Stimulated activated naive CD8-positive, alpha-beta T cell treated with anti-CD3 and anti-CD28 coated beads, Interleukin-15, Interleukin-2, amounts not matched to agents 100 ng/mL and 50 ng/mL, for 24 hours (primary cell): ENCODE results near the gene KIAA0753.
"Not testable (repeated sequence)": the region's sequence is repeated elsewhere in the genome, so short reads cannot be mapped to it uniquely, and the experiment has no call there.

ENCODE experiments used
- H3K27ac Mint-ChIP-seq: one replicate; pipeline ENCODE4 v1.8.0; 2021; ENCODE audit warnings: mild to moderate bottlenecking, mixed read lengths
- H3K27me3 Mint-ChIP-seq: one replicate; pipeline ENCODE4 v1.8.0; 2021; ENCODE audit warnings: mixed read lengths
- H3K36me3 Mint-ChIP-seq: one replicate; pipeline ENCODE4 v1.8.0; 2021; ENCODE audit warnings: low read depth, mixed read lengths
- H3K4me1 Mint-ChIP-seq: one replicate; pipeline ENCODE4 v1.8.0; 2021; ENCODE audit warnings: low read depth, mixed read lengths
- H3K4me3 Mint-ChIP-seq: one replicate; pipeline ENCODE4 v1.8.0; 2021; ENCODE audit warnings: mild to moderate bottlenecking, mixed read lengths
- H3K9me3 Mint-ChIP-seq: one replicate; pipeline ENCODE4 v1.8.0; 2021; ENCODE audit warnings: mixed read lengths

The KIAA0753 gene

DNA sequence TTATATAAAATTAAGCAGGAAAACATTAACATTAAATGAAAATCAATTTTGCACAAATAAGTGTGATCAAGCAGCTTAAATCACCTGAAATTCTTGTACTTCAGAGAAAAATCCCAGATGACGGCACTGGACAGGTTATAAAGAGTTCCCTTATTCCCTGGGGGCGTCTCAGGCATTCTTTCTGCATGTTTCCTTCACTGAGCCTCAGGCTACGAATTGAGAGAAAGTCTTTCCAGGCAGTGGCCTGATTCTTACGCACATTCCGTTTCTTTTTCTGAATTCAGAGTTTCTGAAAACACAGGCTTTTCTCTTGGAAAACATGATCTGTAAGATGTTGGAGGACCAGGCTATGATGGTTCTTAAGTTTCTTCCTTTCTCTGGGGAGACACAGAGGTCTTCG, 62.0 kb downstream of the KIAA0753 start:
- Mint-ChIP-seq H3K4me1 (peaks cover 27% of the 10 kb centered on the region), H3K27me3 (no peaks in the 10 kb centered on the region), H3K36me3 (peaks cover 44% of the 10 kb centered on the region), H3K9me3 (no peaks in the 10 kb centered on the region), H3K27ac (no peak overlapping the region), H3K4me3 (no peak overlapping the region)

DNA sequence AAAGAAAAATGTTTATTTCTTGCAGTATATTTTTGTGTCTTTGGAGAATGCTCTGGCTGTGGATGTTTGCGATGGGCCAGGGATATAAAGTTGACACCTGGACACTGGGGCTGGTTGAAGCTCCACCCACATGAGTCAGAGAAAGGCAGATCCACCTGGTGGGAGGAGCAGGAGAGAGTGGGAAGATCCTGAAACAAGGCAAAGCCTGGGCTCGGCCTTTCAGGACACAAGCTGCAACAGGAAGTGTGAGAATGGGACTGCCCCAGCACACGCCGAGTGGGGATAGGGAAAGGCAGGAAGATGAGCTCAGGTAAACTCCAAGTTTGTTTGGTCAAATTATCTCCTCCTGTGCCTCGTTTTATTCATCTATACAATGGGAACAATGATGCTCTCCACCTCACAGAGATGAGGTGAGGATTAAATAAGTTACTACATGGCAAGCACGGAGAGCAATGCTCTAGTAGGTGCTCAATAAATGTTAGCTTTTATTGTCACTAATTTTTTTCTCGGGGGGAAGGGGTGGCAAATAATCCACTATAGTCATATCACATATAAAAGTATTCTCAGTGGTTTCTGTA, 62.7 kb downstream of the KIAA0753 start:
- H3K27me3 Mint-ChIP-seq: no peaks in the 10 kb centered on the region
- H3K4me1 Mint-ChIP-seq: peaks cover 27% of the 10 kb centered on the region
- H3K36me3 Mint-ChIP-seq: peaks cover 37% of the 10 kb centered on the region
- H3K9me3 Mint-ChIP-seq: no peaks in the 10 kb centered on the region
- no peak overlapping the region for H3K4me3 Mint-ChIP-seq
- H3K27ac Mint-ChIP-seq: no peak overlapping the region

DNA sequence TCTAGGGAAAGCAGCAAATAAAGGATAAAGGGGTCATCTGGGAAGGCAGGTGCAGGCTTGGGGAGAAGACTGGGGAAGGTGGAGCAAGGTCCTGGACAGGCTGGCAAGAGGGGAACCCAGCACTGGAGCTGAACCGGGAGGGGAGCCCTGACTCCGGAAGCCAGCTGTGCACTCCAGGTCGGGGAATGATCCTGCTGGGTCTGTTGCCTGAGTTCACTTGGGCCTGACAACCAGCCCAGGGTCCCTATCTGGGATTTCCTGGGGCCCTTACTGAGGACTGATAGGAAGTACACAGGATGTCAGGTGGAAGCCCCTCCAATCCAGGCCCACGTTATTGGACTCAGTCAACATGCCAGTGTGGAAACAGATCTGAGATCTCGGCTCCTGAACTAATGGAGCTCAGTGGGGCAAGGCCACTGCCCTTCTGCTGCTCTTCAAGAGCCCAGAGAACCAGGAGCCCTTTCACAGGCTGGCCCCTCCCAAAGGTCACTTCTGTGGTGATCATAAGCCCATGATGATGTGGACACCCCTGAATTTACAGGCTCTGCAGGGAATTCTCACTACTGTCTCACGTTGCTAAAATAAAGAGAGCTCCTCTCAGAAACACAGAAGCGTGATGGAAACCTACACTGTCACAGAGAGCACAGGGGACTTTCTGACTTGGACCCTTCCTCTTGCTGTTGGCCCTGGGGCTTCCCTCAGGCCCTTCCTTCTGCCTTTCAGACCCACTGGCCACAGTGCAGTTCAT, 64.3 kb downstream of the KIAA0753 start:
- peaks cover 27% of the 10 kb centered on the region for H3K4me1 Mint-ChIP-seq
- no peak overlapping the region for H3K27ac Mint-ChIP-seq
- H3K9me3 Mint-ChIP-seq: no peaks in the 10 kb centered on the region
- H3K36me3 Mint-ChIP-seq: peaks cover 26% of the 10 kb centered on the region
- no peaks in the 10 kb centered on the region for H3K27me3 Mint-ChIP-seq
- H3K4me3 Mint-ChIP-seq: no peak overlapping the region

DNA sequence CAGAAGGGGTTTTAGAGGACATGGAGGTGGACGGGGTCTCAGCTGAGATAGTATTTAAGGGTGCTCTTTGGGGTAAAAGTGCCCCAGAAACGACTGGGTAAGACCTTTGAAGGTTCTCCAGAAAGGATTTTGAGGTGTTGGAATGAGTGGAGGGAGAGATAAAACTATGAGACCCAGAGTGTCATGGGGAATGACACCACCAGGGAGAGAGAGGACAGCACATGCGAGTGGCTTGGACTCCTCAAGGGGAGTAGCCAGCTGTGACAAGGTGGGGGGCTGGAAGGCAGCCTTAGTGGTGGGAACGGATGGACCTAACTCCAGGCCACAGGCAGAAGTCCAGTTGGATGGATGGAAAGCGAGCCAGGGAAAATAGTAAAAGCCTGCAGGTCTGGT, 64.9 kb downstream of the KIAA0753 start:
- peak overlapping the region; percentile 24 for H3K4me3 Mint-ChIP-seq
- H3K36me3 Mint-ChIP-seq: peaks cover 26% of the 10 kb centered on the region
- peaks cover 27% of the 10 kb centered on the region for H3K4me1 Mint-ChIP-seq
- H3K9me3 Mint-ChIP-seq: no peaks in the 10 kb centered on the region
- H3K27ac Mint-ChIP-seq: peak overlapping the region; percentile 69
- H3K27me3 Mint-ChIP-seq: no peaks in the 10 kb centered on the region

DNA sequence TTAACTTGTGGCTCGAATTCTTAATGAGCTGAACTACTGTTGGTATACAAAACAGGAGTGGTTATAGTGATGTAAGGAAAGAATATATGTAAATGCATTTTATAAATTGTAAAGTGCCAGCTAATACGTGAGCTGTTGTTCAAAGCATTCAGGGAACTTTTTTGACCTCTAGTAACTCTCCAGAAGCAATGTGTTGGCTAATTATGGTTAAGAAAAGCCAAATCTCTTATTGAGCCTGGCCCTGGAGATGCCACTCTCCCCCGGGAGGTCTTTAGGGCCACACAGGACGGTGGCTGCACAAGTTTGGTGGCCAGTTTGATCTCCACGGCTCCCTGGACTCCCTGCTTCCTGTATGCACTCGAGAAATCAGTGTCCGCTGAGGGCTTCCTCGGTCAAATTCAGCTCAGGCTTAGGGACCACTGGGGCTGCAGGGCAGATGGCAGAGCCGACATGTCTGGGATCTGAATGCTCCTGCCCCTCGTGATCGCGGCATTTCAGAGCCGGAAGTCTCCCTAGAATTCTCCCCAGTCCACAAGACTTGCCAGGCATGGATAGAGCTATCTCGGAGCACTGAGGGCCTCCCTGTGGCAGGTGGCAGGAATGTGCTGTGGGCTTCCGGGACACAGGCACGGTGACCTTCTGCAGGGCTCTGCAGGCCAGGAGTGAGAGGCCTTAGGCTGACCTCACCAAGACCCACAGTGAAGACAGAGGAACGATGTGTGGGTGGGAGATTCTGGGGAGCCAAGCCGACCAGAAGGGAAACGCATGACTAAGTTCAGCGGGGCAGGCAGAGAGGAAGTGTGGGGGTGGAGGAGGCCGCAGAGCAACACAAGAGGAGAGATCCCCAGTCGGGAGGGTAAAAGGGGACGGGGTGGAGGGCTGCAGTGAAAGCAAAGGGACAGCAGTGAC, 65.6 kb downstream of the KIAA0753 start:
- peaks cover 27% of the 10 kb centered on the region for H3K4me1 Mint-ChIP-seq
- H3K27ac Mint-ChIP-seq: peak overlapping the region; percentile 69
- no peaks in the 10 kb centered on the region for H3K27me3 Mint-ChIP-seq
- H3K4me3 Mint-ChIP-seq: peak overlapping the region; percentile 24
- H3K9me3 Mint-ChIP-seq: no peaks in the 10 kb centered on the region
- H3K36me3 Mint-ChIP-seq: peaks cover 26% of the 10 kb centered on the region

GRCh38 chr17:6573982-6574686, 66.4 kb downstream of the KIAA0753 start:
- Mint-ChIP-seq H3K4me1 (peaks cover 27% of the 10 kb centered on the region), H3K27ac (no peak overlapping the region), H3K36me3 (peaks cover 20% of the 10 kb centered on the region), H3K9me3 (no peaks in the 10 kb centered on the region), H3K4me3 (no peak overlapping the region), H3K27me3 (no peaks in the 10 kb centered on the region)

DNA sequence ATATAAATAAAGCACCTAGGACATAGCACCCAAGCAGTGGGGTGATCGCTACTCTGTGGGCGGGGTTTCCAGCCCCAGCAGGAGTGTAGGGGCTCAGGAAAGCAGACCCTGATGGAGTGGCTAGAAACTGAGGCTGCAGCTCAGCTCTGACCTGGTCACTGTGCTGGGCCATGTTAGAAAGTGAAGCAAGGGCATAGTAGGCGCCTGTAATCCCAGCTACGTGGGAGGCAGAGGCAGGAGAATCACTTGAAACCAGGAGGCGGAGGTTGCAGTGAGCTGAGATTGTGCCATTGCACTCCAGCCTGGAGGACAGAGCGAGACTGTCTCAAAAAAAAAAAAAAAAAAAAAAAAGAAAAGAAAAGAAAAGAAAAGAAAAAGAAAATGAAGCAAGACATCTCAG, 67.0 kb downstream of the KIAA0753 start:
- Mint-ChIP-seq H3K36me3 (peaks cover 14% of the 10 kb centered on the region), H3K4me1 (peaks cover 27% of the 10 kb centered on the region)
- not testable (repeated sequence) for H3K9me3 Mint-ChIP-seq, H3K27ac Mint-ChIP-seq, H3K4me3 Mint-ChIP-seq, H3K27me3 Mint-ChIP-seq

GRCh38 chr17:6572972-6573370, 67.5 kb downstream of the KIAA0753 start:
- no peak overlapping the region for H3K27ac Mint-ChIP-seq
- peaks cover 9% of the 10 kb centered on the region for H3K36me3 Mint-ChIP-seq
- no peaks in the 10 kb centered on the region for H3K9me3 Mint-ChIP-seq
- no peaks in the 10 kb centered on the region for H3K27me3 Mint-ChIP-seq
- H3K4me3 Mint-ChIP-seq: no peak overlapping the region
- H3K4me1 Mint-ChIP-seq: peaks cover 27% of the 10 kb centered on the region

DNA sequence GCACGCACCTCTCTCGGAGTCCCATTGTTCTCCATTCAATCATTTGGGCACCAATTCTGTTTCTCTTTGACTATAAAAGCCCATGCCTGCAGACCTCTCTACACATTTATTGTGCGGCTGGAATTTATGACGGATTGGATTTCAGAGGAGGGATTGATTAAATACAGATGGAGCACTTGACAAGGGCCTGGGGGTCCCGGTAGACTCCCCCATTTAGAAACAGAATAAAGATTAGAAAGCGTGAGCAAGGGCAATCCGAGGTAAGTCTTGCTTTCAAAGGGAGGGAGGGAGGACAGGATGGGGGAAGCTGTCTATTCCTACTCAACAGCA, 69.1 kb downstream of the KIAA0753 start:
- no peaks in the 10 kb centered on the region for H3K9me3 Mint-ChIP-seq
- H3K4me3 Mint-ChIP-seq: no peak overlapping the region
- H3K36me3 Mint-ChIP-seq: no peaks in the 10 kb centered on the region
- H3K27ac Mint-ChIP-seq: no peak overlapping the region
- H3K4me1 Mint-ChIP-seq: peaks cover 23% of the 10 kb centered on the region
- no peaks in the 10 kb centered on the region for H3K27me3 Mint-ChIP-seq

DNA sequence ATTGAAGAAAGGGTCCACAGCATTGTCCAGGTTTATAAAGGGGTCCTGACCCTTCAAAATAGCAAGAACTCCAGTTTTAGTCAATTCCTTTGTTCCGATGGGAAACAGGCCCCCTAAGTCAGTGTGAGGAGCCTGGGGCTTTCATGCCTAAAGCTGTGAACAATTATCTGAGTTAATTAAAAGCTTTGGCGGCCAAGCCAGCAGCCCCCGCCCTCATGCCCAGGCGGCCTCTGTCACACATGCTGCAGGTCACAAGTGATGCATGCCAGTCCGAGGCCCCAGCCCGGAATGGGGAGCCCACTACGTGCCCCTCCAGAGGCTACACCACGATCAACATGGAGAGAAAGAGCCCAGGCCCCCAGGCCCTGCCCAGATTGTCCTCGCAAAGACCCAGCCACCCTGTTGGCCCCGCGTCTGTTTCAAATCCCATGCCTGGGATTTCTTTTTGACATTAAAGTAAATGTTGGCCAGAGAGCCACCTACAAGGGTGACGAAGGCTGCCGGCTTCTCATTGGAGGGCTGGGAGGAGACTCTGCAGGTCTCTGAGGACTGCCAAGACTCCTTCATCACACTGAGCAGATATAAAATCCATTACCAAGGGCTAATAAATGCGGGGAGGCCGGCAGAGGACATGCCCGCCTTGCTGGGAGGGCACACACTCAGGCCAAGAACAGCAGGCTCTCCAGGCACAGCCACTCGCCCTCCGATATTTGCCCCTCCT, 69.6 kb downstream of the KIAA0753 start:
- H3K27me3 Mint-ChIP-seq: no peaks in the 10 kb centered on the region
- no peaks in the 10 kb centered on the region for H3K36me3 Mint-ChIP-seq
- no peak overlapping the region for H3K4me3 Mint-ChIP-seq
- H3K27ac Mint-ChIP-seq: no peak overlapping the region
- peaks cover 18% of the 10 kb centered on the region for H3K4me1 Mint-ChIP-seq
- no peaks in the 10 kb centered on the region for H3K9me3 Mint-ChIP-seq

GRCh38 chr17:6569370-6570285, 70.9 kb downstream of the KIAA0753 start:
- no peak overlapping the region for H3K4me3 Mint-ChIP-seq
- no peaks in the 10 kb centered on the region for H3K36me3 Mint-ChIP-seq
- H3K9me3 Mint-ChIP-seq: no peaks in the 10 kb centered on the region
- H3K27me3 Mint-ChIP-seq: peaks cover 3% of the 10 kb centered on the region
- H3K4me1 Mint-ChIP-seq: peaks cover 5% of the 10 kb centered on the region
- H3K27ac Mint-ChIP-seq: no peak overlapping the region

DNA sequence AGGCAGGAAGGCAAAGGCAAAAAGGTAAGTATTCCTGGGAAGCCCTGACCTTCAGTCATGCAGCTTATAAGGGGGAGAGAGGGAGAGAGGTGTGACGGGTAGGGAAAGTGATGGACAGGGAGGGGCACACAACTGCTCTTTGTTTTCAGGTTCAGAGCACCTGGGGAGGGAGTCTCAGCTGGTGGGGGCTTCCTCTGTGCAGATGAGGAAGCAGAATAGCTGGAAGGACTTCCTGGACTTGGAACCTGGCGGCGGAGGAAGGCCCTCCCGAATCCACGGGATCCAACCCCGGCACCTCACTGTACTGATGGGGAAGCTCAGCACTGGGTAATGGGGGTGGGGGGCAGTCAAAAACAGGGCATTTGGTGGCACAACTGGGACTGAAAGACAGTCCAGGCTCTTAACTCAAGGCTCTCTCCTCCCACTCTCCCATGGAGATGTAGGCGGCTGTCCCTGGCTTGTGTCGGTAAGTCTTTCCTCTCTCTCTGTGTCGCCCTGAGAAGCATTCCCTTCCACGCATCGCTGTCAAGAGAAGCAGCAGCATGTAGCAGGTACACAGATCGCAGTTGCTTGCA, 72.2 kb downstream of the KIAA0753 start:
- Mint-ChIP-seq H3K27me3 (peaks cover 10% of the 10 kb centered on the region), H3K4me3 (no peak overlapping the region), H3K4me1 (no peaks in the 10 kb centered on the region), H3K36me3 (no peaks in the 10 kb centered on the region), H3K27ac (no peak overlapping the region), H3K9me3 (no peaks in the 10 kb centered on the region)

- Mint-ChIP-seq H3K9me3 (no peaks in the 10 kb centered on the region), H3K27me3 (peaks cover 16% of the 10 kb centered on the region), H3K4me1 (no peaks in the 10 kb centered on the region), H3K36me3 (no peaks in the 10 kb centered on the region), H3K4me3 (no peak overlapping the region), H3K27ac (no peak overlapping the region)
These were observed 72.9 kb downstream of the KIAA0753 start for GRCh38 chr17:6567528-6568183.
